Effector memory CD8-positive, alpha-beta T cell (primary cell): ENCODE data around the gene SLC7A5.

Experiments
- ATAC-seq: fragments of 150-1000 bp; cut with Tn5 transposase; replicated peaks from 2 replicates; pipeline ENCODE4 v1.10.0; 2021; ENCODE audit warnings: mild to moderate bottlenecking, moderate library complexity
- DNase-seq, 3 experiments: peaks; one replicate each; pipeline ENCODE4 v3.0.0; 2021
- H3K27ac Mint-ChIP-seq, 2 donors: one replicate each; pipeline ENCODE4 v1.8.0; 2022; ENCODE audit warnings: mild to moderate bottlenecking in 2 of 2, mixed read lengths in 2 of 2, moderate library complexity in 2 of 2
- H3K27me3 Mint-ChIP-seq, 2 donors: one replicate each; pipeline ENCODE4 v1.8.0; 2022; ENCODE audit warnings: mixed read lengths in 2 of 2
- H3K36me3 Mint-ChIP-seq: one replicate; pipeline ENCODE4 v1.8.0; 2022; ENCODE audit warnings: mild to moderate bottlenecking, moderate library complexity, mixed read lengths; ENCODE audit not compliant: insufficient read depth
- H3K4me1 Mint-ChIP-seq, 2 donors: one replicate each; pipeline ENCODE4 v1.8.0; 2022; ENCODE audit warnings: low read depth in 2 of 2, mixed read lengths in 2 of 2
- H3K4me3 Mint-ChIP-seq, 2 donors: one replicate each; pipeline ENCODE4 v1.8.0; 2022; ENCODE audit warnings: mild to moderate bottlenecking in 2 of 2, mixed read lengths in 2 of 2, moderate library complexity in 2 of 2
- H3K9me3 Mint-ChIP-seq, 2 donors: one replicate each; pipeline ENCODE4 v1.8.0; 2022; ENCODE audit warnings: mixed read lengths in 2 of 2

SLC7A5 gene

DNA sequence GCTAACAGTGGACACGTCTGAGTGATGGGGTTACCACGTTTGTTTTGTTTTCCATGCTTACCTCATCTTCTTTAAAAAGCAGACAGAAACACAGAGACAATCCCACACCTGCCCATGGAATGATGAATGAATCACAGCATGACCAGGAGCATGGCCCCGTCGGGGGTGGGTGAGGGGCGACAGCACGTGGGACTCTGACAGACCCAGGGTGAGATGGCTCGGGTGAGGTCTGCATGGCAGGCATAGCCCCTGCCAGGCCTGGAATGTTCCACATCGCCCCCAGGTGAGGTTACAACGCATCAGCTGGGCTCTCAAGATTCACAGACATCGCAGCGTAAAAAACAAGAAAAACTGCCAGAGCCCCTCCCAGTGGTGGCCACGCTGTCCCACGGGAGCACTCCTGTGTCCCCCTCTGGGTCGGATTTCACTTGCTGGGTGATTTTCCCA lies 18.1 kb downstream of the SLC7A5 start:
- Mint-ChIP-seq H3K9me3 (no peaks in the 10 kb centered on the region), H3K27ac (peak overlapping the region in 1 of 2 donors; percentile 98), H3K4me3 (peak overlapping the region in 1 of 2 donors; percentile 25), H3K27me3 (no peaks in the 10 kb centered on the region), H3K4me1 (peaks cover 26 to 30% of the 10 kb centered on the region in 2 donors), H3K36me3 (peaks cover 100% of the 10 kb centered on the region)
- DNase-seq, result no peak
- no peak for ATAC-seq

DNA sequence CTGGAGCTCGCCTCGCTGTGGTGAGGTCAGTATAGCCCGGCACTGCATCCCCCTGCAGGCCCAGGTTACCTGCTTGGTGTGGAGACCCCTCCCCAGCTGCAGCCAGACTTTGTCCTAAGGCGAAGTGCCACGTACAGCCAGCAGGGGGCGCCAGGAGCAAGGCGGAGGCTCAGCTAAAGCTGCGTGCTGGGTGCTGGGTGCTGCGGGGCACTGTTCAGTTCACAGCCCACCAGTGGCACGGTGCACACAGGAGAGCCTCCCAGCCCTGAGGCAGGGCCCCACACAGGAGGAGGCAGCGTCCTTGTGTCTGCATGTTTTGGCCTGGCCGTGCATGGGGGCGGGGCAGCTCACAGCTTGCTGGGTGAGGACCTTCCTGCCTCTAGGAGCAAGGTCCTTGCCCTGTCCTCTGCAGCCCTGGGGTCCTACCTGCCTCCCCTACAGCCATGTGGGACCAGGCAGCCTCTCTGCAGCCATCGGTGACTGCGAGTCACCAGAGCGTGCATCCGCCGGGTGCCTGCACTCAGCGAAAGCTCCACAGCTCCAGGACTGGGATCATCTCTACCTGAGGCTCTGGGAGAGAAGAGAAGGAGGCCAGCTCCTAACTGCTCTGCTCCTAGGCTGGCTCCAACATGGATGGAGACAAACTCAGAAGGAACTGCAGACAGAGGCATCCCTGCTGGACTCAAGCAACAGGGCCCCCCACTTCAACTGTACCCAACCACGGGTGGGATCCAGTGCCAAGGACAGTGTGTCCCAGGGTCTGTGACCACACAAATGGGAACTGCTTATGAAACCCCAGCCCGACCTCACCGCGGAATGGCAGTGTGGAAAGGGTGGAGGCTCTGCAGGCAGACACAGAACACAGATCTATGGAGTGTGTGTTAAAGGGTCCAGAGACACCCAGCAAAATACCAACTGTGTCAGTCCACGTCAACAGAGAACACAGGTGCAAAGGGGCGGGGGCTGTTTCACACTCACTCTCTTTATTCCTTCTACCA lies 19.0 kb downstream of the SLC7A5 start:
- Mint-ChIP-seq H3K4me1 (peaks cover 19 to 22% of the 10 kb centered on the region in 2 donors), H3K27ac (peak overlapping the region in 1 of 2 donors; percentile 98), H3K9me3 (no peaks in the 10 kb centered on the region), H3K4me3 (peak overlapping the region in 1 of 2 donors; percentile 25), H3K36me3 (peaks cover 99% of the 10 kb centered on the region), H3K27me3 (no peaks in the 10 kb centered on the region)
- peak; percentile 26 for ATAC-seq
- DNase-seq, result peak; percentile 78 to 81 (median 78)

DNA sequence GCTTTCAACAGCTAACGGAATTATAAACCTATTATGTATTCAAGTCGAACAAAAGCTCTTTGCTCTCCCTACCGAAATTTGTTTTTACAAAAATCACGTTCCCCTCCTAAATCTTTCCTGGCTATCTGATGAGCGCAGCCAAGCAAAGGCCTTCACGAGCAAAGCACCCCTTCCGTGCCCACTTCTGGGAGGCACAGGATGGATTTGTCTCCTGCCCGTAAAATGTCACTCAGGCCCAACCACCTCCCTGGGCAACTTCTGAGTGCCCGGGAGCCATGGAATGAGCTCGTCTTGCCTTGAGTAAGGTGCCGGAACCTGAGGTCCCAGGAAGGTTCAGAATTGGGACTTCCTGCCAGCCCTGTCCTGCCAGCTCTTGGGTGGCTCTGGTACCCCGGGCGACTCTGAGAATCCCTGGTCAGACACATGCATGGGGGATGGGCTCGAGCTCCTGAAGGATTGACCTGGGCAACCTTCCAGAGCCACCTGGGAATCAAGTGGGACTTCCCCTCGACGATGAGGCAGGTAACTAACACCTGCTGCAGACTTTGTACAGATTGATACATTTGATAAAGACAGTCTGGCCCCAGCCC lies 19.8 kb downstream of the SLC7A5 start:
- DNase-seq (no peak), ATAC-seq (no peak)
- Mint-ChIP-seq H3K9me3 (no peaks in the 10 kb centered on the region), H3K4me3 (peak overlapping the region in 1 of 2 donors; percentile 42), H3K27ac (peak overlapping the region in 1 of 2 donors; percentile 98), H3K36me3 (peaks cover 99% of the 10 kb centered on the region), H3K27me3 (no peaks in the 10 kb centered on the region), H3K4me1 (peaks cover 18 to 19% of the 10 kb centered on the region in 2 donors)

DNA sequence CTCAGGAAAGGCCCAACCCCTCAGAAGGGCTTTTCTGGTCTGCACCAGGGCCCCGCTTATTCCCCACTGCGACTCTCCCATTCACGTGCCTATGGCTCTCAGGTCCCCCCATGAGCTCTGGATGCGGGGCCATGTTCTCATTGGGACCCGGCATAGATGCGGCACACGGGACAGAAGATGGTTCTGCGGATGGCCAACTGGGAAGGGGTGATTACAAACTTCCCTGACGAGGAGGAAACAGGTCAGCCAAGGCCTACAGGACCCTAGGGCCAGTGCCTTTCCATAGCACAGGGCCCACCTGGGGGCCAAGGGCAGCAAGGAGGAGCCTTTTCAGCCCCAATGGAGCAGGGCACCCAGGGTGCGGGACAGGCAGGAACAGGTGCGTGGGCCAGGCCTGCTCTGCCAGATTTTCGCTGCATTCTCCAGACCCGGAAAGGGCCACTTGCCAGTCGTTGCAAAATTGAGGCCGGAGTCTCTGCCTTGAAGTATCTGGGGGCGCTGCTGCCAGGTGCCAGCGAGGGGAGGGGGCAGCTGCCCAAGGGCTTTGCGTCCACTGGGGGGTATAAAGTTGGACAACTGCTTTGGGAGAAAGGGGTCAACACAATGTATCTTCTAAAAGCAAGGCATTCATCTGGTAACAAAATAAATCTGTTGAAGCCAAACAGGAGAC lies 20.5 kb downstream of the SLC7A5 start:
- Mint-ChIP-seq H3K9me3 (no peaks in the 10 kb centered on the region), H3K27me3 (no peaks in the 10 kb centered on the region), H3K4me3 (peak overlapping the region in 1 of 2 donors; percentile 29), H3K4me1 (peaks cover 13 to 15% of the 10 kb centered on the region in 2 donors), H3K36me3 (peaks cover 99% of the 10 kb centered on the region), H3K27ac (peak overlapping the region in 1 of 2 donors; percentile 98)
- ATAC-seq, result no peak
- DNase-seq, result no peak

DNA sequence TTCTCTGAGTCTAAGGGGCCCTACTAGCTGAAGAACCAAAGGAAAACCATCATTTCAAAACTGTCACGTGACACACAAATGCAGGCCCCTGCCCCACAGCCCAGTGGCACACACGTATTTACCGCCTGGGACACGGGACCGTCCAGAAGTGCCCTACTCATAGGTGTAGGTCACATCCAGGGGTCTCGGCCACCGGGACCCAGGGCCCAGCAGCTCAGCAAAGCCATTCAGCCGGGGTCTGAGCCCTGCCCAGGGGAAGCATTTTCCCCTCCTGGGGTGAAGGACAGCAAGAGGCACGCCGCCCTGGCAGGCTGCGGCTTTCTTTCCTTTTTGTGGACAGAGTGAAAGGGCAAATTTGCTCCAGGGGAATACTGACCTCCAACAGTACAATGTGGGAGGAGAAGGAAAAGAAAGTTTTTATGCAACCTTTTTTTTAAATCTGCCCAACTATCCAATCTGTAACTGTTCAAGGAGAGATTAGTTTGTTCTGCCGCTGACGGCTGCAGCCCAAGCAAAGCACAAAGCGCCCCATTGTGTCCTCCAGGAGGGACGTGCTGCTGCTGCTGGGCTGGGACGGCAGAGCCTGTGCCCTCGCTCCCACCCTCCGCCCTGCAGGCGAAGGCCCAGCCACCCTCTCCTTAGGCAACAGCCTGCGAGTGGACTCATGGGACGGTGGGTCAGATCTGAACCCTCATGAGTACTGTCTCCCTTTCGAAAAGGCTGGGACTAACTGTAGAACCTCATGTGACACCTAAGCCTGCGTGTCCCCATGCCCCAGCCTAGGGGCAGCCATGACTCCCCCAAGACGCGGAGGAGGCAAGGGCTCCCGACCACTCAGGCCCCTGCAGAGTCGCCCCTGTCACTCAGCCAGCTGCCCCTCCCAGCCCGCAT lies 21.3 kb downstream of the SLC7A5 start:
- DNase-seq (no peak), ATAC-seq (no peak)
- Mint-ChIP-seq H3K9me3 (no peaks in the 10 kb centered on the region), H3K27me3 (no peaks in the 10 kb centered on the region), H3K36me3 (peaks cover 99% of the 10 kb centered on the region), H3K27ac (peak overlapping the region in 1 of 2 donors; percentile 98), H3K4me3 (peak overlapping the region in 1 of 2 donors; percentile 38), H3K4me1 (peaks cover 16% of the 10 kb centered on the region in 2 donors)

DNA sequence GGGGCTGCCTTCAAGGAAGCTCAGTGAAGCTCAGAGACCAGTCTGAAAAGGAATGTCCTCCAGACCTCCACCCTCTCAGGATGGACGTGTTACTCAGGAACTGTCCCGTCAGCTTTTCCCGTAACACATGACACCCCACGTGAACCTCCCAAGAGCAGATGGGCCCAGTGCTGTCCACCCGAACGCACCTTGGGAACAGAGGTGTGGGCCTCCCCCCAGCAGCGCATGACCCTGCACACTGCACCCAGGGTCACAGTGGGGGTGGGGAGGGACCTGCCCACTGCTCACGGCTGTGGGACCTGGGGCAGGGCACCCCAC lies 21.9 kb downstream of the SLC7A5 start:
- Mint-ChIP-seq H3K27ac (peak overlapping the region in 1 of 2 donors; percentile 98), H3K36me3 (peaks cover 99% of the 10 kb centered on the region), H3K27me3 (no peaks in the 10 kb centered on the region), H3K9me3 (no peaks in the 10 kb centered on the region), H3K4me3 (peak overlapping the region in 1 of 2 donors; percentile 38), H3K4me1 (peaks cover 12 to 14% of the 10 kb centered on the region in 2 donors)
- no peak for ATAC-seq
- no peak for DNase-seq

DNA sequence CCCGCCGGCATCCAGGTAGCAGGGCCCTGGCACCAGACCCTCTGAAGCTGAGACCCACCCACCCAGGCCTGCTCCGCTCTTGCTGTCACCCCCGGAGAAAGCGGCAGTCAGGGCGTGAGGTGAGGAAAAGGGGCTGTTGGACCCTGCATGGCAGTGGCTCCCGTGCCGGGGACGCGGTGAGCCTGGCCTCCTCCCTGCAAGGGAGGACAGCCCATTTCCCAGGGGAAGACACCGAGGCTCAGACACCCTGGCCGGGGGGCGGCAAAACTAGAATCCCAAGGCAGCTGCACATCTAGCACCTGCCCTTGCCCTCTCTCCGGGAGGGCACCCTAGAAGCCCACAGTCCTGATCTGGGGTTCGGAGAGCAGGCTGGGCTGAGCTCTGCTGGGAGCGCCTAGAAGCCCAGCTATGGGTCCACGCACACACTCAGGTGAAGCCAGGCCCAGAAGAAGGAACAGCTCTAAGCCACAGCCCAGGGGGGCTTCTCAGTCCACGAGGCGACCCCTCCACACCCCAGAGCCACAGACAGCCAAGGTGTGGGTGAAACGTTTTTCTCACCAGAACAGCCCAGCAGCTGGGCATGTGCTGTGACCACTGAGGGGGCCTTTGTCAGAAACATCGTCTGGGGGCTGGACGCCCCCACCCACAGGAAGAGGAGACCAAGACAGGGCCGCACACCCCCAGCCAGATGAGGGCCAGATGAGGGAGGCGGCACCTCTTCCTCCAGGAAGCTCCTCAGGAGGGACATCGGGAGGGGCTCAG lies 22.4 kb downstream of the SLC7A5 start:
- Mint-ChIP-seq H3K4me1 (peaks cover 12 to 14% of the 10 kb centered on the region in 2 donors), H3K4me3 (peak overlapping the region in 1 of 2 donors; percentile 42), H3K9me3 (no peaks in the 10 kb centered on the region), H3K27me3 (no peaks in the 10 kb centered on the region), H3K36me3 (peaks cover 99% of the 10 kb centered on the region), H3K27ac (peak overlapping the region in 1 of 2 donors; percentile 98)
- DNase-seq (no peak), ATAC-seq (no peak)

DNA sequence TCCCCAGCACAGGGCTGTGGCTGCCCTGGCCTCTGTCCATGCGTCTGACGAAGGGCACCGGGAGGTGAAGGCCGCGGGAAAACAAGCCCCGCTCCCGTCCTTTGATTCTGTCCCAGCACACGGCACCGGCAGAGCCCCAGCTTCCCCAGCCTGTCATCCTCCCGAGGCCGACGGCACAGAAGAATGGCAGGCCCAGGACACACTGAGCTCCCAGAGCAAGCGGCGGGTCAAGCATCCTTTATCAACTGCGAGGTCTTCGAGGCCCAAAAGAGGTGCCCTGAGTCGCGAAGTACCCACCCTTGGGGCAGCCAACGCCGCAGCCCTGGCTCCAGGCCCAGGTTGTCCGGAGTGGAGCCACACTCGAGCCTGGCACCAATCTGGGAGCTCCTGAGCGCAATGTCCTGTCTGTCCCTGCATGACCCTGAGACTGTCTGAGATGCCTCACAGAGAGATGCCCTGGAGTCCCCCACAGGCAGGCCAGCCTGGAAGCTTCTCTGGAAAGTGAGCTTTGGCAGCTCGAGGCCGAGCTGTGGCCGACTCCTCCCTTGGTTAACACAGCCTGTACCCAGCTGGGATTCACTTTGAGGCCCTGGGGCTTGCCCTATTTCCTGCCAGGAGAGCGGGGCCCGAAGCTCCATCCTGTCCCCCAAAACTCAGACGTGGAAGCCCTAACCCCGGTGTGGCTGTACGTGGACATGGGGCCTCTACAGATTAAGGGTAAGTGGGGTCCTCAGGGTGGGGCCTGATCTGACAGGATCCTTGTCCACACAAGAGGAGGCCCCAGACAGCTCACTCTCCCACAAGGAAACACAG lies 23.3 kb downstream of the SLC7A5 start:
- Mint-ChIP-seq H3K27me3 (no peaks in the 10 kb centered on the region), H3K27ac (peak overlapping the region in 1 of 2 donors; percentile 98)

DNA sequence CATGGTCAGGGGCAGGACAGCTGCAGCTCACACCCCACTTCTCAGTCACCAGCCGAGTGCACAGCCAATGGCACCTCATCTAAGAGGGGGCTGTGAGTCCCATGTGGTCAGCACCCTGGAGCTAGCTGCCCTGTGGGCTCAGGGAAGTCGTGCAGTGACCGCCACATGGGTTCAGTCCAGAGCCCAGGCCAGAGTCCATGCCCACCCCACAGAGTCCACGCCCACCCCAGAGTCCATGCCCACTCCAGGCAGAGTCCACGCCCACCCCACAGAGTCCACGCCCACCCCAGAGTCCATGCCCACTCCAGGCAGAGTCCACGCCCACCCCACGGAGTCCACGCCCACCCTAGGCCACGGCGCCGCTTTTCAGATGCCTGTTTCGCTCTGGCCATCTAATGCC lies 24.1 kb downstream of the SLC7A5 start:
- Mint-ChIP-seq H3K9me3 (no peaks in the 10 kb centered on the region), H3K4me1 (peaks cover 11 to 12% of the 10 kb centered on the region in 2 donors), H3K27me3 (no peaks in the 10 kb centered on the region), H3K36me3 (peaks cover 97% of the 10 kb centered on the region), H3K27ac (peak overlapping the region in 1 of 2 donors; percentile 98), H3K4me3 (no peak overlapping the region)
- DNase-seq, result no peak
- ATAC-seq, result peak; percentile 21

More for the DNA sequence above, 23.3 kb downstream of the SLC7A5 start:
- Mint-ChIP-seq H3K4me3 (peak overlapping the region in 1 of 2 donors; percentile 23), H3K9me3 (no peaks in the 10 kb centered on the region), H3K36me3 (peaks cover 99% of the 10 kb centered on the region), H3K4me1 (peaks cover 12 to 14% of the 10 kb centered on the region in 2 donors)
- ATAC-seq, result no peak
- no peak for DNase-seq

DNA sequence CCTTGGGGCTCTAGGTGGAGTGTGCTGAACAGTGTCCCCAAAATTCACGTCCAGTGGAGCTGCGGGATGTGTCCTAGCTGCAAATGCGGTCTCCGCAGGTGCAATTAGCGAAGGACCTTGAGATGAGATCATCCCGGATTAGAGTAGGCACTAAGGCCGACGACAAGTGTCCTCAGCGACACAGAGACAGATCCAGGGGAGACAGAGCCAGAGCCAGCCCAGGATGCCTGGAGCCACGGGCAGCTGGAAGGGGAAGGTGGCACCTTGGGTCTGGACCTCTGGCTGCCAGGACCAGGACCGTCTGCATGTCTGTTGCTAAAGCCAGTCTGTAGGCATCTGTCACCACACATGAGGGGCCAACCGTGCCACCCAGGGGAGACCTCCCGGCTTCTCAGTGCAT lies 24.5 kb downstream of the SLC7A5 start:
- Mint-ChIP-seq H3K9me3 (no peaks in the 10 kb centered on the region), H3K4me1 (peaks cover 10 to 12% of the 10 kb centered on the region in 2 donors), H3K36me3 (peaks cover 97% of the 10 kb centered on the region), H3K4me3 (peak overlapping the region in 1 of 2 donors; percentile 48), H3K27me3 (no peaks in the 10 kb centered on the region), H3K27ac (peak overlapping the region in 1 of 2 donors; percentile 98)
- ATAC-seq, result no peak
- DNase-seq, result no peak

DNA sequence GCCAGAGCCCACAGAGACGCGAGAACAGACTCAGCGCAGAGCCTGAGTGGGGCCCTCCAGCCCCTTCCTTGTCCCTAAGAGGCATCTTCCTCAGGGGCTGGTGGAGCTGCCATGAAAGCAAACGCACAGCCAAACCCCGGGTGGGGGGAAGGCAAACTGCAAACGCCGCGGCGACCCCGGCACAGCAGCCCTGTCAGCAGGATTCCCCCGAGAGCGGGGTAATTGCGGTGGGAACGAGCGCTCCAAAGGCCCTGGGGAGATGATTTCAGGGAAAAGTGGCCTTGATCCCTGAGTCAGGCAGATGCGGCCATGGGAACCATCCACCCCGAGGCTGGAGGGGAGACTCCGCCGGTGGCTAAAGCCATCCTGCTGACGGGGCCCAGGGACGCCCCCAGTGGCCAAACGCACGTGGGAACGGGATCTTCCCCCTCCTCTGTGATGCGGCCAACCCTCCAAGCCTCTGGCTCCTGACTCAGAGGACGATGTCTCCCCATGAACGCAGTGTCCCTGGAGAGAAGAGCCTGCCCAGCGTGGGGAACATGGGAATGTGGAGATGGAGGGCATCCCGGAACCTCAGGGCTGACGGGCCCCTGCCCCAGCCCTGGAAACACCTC lies 25.1 kb downstream of the SLC7A5 start:
- H3K4me3 Mint-ChIP-seq, result peak overlapping the region in 1 of 2 donors; percentile 48
- H3K36me3 Mint-ChIP-seq, result peaks cover 97% of the 10 kb centered on the region
- peak overlapping the region in 1 of 2 donors; percentile 98 for H3K27ac Mint-ChIP-seq
- ATAC-seq (no peak), DNase-seq (no peak)
- no peaks in the 10 kb centered on the region for H3K9me3 Mint-ChIP-seq
- H3K27me3 Mint-ChIP-seq, result no peaks in the 10 kb centered on the region
- H3K4me1 Mint-ChIP-seq, result peaks cover 10 to 12% of the 10 kb centered on the region in 2 donors
